Stimulated activated CD4-positive, alpha-beta T cell treated with anti-CD3 and anti-CD28 coated beads, Interleukin-2, amount 100 ng/mL, for 4 hours (primary cell): ENCODE results near the gene CYP3A7.
"Not testable (repeated sequence)": the region's sequence is repeated elsewhere in the genome, so short reads cannot be mapped to it uniquely, and the experiment has no call there.

ENCODE experiments used
- DNase-seq: peaks from one replicate; pipeline ENCODE4 v3.0.0-alpha.2; 2020; ENCODE audit warnings: low read depth

CYP3A7 gene

DNA sequence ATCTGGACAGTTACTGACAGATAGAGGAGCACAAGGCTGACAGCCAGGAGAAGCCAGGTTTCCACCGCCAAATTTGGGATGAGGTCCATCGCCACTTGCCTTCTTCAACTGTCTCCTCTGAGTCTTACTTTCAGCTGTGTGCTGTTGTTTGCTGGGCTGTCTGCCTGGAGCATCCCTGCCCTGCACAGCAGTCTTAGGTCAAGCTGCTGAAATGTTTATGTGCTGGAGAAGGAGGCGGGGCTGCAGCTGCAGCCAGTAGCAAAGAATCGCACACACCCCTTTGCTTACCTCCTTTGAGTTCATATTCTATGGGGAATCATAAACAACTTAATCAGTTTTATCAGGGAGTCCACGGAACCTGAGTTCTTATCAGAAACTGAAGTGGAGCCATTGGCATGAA lies 35.0 kb downstream of the CYP3A7 start:
- DNase-seq = no peak

DNA sequence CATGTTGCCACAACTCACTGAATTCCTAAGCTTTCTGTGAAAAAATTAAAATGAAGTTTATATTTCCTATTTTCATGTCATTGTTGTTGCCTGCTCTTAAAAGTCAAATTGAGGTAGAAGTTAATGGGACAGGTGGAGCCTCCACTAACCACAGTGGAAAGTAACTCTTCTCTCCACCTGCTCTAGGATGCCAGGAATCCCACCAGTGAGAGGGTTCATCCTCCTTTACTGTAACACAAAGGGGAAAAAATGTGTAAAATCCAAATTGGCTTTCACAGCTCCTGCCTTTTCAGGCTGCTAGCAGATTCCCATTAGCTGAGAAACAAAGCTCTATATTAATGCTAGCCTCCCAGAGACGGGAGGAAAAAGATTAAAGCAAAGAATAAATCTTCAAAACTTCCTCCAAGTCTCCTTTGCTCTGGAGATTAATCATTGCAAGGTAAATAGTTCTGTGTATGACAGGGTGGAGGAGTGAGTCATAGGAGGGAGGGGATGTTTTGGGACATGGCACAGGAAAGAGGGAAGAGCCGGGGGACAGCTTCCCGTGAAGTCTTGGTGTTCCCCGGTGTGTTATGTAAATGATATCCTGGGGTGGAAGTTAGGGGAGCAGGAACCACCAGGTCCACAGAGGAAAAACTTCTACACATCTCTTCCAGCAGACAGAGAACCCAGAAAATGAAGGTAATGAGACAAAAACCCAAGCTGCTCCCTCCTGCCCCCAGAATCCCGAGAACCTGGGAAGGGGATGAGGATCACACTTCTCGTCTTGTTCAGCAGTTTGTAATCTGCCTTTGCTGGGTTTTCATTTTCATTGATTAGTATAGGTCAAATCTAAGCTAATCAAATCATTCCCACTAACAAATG lies 35.9 kb downstream of the CYP3A7 start:
- not testable (repeated sequence) for DNase-seq

GRCh38 chr7:99694912-99695304 lies 40.1 kb downstream of the CYP3A7 start:
- DNase-seq = no peak

- DNase-seq = no peak
Measured at GRCh38 chr7:99694201-99694911, 40.6 kb downstream of the CYP3A7 start.

DNA sequence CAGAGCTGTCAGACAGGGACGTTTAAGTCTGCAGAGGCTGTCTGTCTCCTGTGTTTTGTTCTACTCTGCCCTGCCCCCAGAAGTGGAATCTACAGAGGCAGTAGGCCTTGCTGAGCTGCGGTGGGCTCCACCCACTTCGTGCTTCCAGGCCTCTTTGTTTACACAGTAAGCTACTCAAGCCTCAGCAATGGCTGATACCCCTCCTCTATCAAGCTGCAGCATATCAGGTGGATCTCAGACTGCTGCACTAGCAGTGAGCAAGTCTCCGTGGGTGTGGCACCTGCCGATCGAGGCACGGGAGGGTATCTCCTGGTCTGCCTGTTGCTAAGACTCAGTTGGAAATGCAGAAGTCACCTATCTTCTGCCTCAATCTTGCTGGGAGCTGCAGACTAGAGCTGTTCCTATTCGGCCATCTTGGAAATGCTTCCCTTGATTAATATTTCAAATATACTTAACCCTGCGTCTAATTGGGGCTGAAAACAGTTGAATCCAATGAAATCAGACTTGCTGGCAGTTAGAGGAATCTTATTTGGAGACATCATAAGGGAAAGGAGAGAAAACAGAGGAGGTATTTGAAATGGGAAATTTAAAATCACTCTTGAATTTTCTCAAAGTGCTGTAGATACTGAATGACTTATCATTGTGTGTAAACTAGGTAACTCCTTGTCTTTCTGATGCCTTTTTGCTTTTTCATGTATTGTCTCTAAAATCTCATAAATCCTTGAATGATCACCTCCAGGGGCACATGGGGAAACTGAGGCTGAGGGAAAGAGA lies 41.4 kb downstream of the CYP3A7 start:
- DNase-seq = peak; percentile 3

- DNase-seq = no peak
Measured at GRCh38 chr7:99693100-99693426, 41.9 kb downstream of the CYP3A7 start.

DNA sequence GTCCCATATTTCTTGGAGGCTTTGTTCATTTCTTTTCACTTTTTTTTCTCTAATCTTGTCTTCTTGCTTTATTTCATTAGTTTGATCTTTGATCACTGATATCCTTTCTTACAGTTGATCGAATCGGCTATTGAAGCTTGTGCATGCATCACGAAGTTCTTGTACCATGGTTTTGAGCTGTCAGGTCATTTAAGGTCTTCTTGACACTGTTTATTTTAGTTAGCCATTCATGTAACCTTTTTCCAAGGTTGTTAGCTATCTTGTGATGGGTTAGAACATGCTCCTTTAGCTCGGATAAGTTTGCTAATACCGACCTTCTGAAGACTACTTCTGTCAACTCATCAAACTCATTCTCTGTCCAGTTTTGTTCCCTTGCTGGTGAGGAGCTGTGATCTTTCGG lies 42.4 kb downstream of the CYP3A7 start:
- DNase-seq = not testable (repeated sequence)

DNA sequence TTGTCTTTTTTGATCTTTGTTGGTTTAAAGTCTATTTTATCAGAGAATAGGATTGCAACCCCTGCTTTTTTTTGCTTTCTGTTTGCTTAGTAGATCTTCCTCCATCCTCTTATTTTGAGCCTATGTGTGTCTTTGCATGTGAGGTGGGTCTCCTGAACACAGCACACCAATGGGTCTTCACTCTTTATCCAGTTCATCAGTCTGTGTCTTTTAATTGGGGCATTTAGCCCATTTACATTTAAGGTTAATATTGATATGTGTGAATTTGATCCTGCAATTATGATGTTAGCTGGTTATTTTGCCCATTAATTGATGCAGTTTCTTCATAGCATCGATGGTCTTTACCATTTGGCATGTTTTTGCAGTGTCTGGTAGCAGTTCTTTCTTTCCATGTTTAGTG lies 43.3 kb downstream of the CYP3A7 start:
- DNase-seq = not testable (repeated sequence)

- not testable (repeated sequence) for DNase-seq
Measured at GRCh38 chr7:99690918-99691317, 44.1 kb downstream of the CYP3A7 start.

DNA sequence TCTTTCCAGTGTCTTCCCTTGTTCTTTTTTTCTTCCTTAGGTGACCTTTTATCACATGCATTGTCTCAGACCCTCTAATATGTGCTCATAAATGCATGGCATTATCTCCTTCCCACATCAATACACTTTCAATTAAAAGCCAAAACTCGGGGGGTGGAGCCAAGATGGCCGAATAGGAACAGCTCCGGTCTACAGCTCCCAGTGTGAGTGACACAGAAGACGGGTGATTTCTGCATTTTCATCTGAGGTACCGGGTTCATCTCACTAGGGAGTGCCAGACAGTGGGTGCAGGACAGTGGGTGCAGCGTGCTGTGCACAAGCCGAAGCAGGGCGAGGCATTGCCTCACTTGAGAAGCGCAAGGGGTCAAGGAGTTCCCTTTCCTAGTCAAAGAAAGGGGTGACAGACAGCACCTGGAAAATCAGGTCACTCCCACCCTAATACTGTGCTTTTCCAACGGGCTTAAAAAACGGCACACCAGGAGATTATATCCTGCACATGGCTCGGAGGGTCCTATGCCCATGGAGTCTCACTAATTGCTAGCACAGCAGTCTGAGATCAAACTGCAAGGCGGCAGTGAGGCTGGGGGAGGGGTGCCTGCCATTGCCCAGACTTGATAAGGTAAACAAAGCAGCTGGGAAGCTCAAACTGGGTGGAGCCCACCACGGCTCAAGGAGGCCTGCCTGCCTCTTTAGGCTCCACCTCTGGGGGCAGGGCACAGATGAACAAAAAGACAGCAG lies 49.0 kb downstream of the CYP3A7 start:
- not testable (repeated sequence) for DNase-seq

GRCh38 chr7:99685129-99685758 lies 49.8 kb downstream of the CYP3A7 start:
- no peak for DNase-seq

- no peak for DNase-seq
Measured at GRCh38 chr7:99679400-99680191, 55.4 kb downstream of the CYP3A7 start, which contains the start of gene CYP3A5. TSS of gene CYP3A5 (minus strand) at chr7:99679996. CDS start at chr7:99679896, 100 bp downstream.

- DNase-seq = no peak
Measured at GRCh38 chr7:99679032-99679399, 56.0 kb downstream of the CYP3A7 start.

GRCh38 chr7:99677648-99678045 lies 57.3 kb downstream of the CYP3A7 start:
- no peak for DNase-seq

DNA sequence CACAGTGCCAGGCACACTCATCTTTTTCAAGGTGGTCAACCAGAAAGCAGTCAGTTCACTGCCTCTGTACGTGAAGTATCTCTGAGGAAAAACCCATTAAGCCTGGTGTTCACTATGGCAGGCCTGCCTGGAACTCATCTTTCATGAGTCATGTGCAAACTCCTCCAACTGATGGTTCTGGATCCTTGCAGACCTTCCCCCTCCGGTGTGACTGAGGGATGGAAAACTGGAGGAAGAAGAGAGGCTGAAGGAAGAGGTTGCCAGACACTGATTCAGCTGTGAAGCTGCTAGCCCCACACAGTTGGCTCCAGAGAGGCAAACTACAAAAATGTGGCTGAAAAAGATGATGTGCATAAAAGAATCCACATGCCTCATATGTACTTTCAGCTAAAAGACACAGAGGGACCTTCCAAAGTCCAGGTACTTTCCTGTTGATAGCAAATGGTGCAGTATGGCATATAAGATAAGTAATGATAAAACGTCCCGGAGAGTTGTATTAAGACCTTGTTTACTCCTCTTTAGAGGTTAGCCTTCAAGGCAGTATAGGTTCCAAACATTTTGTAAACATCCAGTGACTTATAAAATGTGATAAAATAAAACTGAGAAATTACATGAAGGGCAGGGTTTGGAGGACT lies 57.9 kb downstream of the CYP3A7 start:
- DNase-seq = no peak

DNA sequence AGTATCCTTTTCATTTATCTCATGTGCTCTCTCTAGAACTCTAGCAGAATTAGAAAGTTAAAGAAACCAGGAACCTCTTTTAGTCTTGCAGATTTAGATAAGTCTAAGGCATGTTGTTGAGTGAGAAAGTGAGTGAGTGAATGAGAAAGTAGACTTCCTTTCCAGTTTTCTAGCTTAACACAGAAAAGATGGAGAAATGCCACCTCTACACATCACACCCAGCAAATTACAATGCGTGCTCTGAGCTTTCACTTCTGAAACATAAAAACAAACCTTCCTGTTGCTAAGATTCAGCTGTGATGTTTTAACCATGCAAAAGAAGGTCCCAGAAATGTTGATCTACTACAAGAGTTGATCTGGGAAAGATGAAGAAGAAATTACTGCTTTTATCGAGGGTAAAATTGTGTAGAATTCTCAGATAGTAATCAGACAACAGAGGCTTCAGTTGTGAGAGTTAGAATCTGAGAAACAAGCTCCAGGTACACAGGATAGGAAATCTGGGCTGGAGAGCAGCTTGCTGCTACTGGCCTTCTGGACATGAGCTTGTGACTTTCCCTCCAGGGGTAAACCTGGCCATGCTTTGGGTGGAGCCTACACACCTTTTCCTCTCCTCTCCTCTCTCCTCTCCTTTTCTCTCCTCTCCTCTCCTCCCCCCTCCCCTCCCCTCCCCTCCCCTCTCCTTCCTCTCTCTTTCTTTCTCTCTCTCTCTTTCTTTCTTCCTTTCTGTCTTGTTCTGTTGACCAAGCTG lies 59.8 kb downstream of the CYP3A7 start:
- no peak for DNase-seq

GRCh38 chr7:99672573-99672972 lies 62.4 kb downstream of the CYP3A7 start:
- DNase-seq = no peak

DNA sequence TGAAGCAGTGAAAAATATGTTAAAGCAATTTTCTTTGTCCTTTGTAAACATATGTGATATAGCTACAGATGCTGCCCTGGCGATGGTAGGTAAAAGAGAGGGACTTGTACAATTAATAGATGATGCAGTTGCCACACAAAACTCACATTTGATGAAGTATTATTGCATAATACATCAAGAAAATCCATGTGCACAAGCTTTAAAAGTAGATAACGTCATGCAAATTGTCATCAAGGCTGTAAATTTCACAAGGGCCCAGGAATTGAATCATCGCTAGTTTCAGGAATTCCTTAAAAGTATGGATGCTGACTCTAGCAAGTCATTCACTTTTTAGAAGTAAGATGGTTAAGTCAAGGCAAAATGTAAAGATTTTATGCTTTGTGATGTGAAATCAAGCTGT lies 65.2 kb downstream of the CYP3A7 start:
- no peak for DNase-seq

DNA sequence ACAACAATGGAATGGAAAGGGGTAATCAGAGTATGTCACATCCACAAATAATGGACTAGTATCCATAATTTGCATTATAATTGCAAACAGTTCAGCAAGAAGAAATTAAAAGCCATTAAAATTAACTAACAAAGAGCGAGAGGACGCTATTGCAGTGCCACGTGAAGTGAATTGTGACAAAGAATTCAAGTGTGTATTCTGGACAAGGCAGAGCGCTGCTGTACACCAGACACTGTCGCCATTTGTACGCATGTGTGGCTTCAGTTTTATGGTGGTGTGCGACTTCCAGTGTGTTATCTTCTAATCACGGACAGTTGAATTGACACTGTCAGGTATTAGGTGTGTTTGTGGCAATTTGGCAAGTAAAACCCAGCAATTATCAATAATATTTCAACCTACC lies 66.5 kb downstream of the CYP3A7 start:
- DNase-seq = no peak
